IPS-18a (cell line): ENCODE measurements around the gene DHDDS.
"Not testable (repeated sequence)": the region's sequence is repeated elsewhere in the genome, so short reads cannot be mapped to it uniquely, and the experiment has no call there.

ENCODE experiments used
- H3K27ac ChIP-seq: one replicate; pipeline ENCODE4 v1.5.1; 2013; ENCODE audit warnings: low read length
- H3K27me3 ChIP-seq: one replicate; pipeline ENCODE4 v1.6.1; 2013; ENCODE audit warnings: mild to moderate bottlenecking, low read length; ENCODE audit not compliant: control insufficient read depth, insufficient read depth
- H3K36me3 ChIP-seq: one replicate; pipeline ENCODE4 v1.6.1; 2013; ENCODE audit warnings: low read depth, low read length; ENCODE audit not compliant: control insufficient read depth
- H3K4me1 ChIP-seq: one replicate; pipeline ENCODE4 v1.6.1; 2013; ENCODE audit warnings: low read depth, low read length; ENCODE audit not compliant: control insufficient read depth
- H3K4me3 ChIP-seq: one replicate; pipeline ENCODE4 v1.5.1; 2013; ENCODE audit warnings: low read length
- H3K9ac ChIP-seq: one replicate; pipeline ENCODE4 v1.6.1; 2013; ENCODE audit warnings: mild to moderate bottlenecking, low read length, moderate library complexity
- H3K9me3 ChIP-seq: one replicate; pipeline ENCODE4 v1.6.1; 2013; ENCODE audit warnings: low read depth, low read length; ENCODE audit not compliant: control insufficient read depth

Gene DHDDS

GRCh38 chr1:26478988-26479387 lies 46.9 kb downstream of the DHDDS start:
- peaks cover 37% of the 10 kb centered on the region for H3K36me3 ChIP-seq
- no peak overlapping the region for H3K4me3 ChIP-seq
- H3K27ac ChIP-seq, result no peak overlapping the region
- no peaks in the 10 kb centered on the region for H3K4me1 ChIP-seq
- no peaks in the 10 kb centered on the region for H3K27me3 ChIP-seq
- no peak overlapping the region for H3K9ac ChIP-seq
- no peaks in the 10 kb centered on the region for H3K9me3 ChIP-seq

GRCh38 chr1:26482921-26483320 lies 50.8 kb downstream of the DHDDS start:
- Histone ChIP-seq H3K4me1 (no peaks in the 10 kb centered on the region), H3K9me3 (no peaks in the 10 kb centered on the region), H3K27me3 (no peaks in the 10 kb centered on the region), H3K4me3 (no peak overlapping the region), H3K36me3 (peaks cover 5% of the 10 kb centered on the region), H3K27ac (no peak overlapping the region), H3K9ac (no peak overlapping the region)

GRCh38 chr1:26483980-26484379 lies 51.9 kb downstream of the DHDDS start:
- Histone ChIP-seq H3K27me3 (no peaks in the 10 kb centered on the region), H3K4me3 (no peak overlapping the region), H3K9ac (no peak overlapping the region), H3K36me3 (peaks cover 2% of the 10 kb centered on the region), H3K9me3 (no peaks in the 10 kb centered on the region), H3K27ac (no peak overlapping the region), H3K4me1 (no peaks in the 10 kb centered on the region)

DNA sequence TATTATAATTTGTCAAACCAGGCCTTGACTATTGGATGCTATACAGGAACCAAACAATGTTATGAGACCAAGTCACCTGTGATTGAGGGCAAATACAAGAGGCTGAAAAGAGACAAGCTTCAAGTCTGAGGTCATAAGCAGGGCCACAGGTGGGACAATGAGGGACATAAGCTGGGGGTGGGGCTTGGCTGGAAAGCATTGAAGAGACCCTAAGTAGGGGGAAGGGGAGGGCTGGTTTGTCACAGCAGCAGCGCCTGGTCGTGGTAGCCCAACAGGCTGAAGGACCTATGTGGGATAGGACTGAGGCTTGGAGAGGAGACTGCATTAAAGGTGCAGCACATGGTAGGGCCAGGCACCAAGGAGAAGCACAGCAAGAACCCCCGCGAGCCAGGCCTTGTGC lies 58.0 kb downstream of the DHDDS start:
- no peaks in the 10 kb centered on the region for H3K9me3 ChIP-seq
- no peaks in the 10 kb centered on the region for H3K36me3 ChIP-seq
- no peaks in the 10 kb centered on the region for H3K4me1 ChIP-seq
- H3K27ac ChIP-seq, result no peak overlapping the region
- H3K27me3 ChIP-seq, result no peaks in the 10 kb centered on the region
- no peak overlapping the region for H3K9ac ChIP-seq
- H3K4me3 ChIP-seq, result no peak overlapping the region

DNA sequence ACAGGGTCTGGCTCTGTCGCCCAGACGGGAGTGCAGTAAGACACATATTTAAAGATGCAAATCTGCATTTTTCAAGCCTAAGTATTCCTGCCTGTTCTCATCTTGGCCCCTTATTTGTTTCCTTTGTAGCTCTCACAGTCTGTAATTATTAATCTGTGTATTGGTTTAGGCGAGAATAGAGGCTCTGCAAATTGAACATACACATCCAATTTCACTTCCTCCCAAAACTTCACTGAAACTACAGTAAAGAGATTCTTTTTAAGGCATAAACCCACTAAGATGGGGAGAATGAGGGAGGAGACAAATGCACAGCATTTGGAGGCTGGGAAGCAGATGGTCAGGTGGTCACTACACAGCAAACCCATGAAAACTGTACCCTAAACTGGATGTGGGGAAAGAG lies 61.1 kb downstream of the DHDDS start:
- H3K9me3 ChIP-seq, result no peaks in the 10 kb centered on the region
- no peak overlapping the region for H3K27ac ChIP-seq
- H3K4me3 ChIP-seq, result no peak overlapping the region
- H3K36me3 ChIP-seq, result no peaks in the 10 kb centered on the region
- H3K27me3 ChIP-seq, result no peaks in the 10 kb centered on the region
- no peaks in the 10 kb centered on the region for H3K4me1 ChIP-seq
- H3K9ac ChIP-seq, result no peak overlapping the region

DNA sequence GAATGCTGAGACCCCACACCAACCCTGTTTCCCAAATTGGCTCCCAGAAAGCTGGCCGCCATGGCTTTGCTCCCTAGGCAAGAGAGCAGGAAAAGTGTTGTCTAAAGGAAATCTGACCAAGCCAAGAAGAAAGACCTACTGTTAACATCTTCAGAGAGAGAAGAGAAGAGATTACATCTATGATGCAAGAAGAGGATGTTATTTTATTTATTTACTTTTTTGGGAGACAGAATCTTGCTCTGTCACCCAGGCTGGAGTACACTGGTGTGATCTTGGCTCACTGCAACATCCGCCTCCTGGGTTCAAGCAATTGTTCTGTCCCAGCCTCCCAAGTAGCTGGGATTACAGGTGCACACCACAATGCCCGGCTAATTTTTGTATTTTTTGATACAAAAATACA lies 61.8 kb downstream of the DHDDS start:
- Histone ChIP-seq H3K9ac (no peak overlapping the region), H3K4me1 (no peaks in the 10 kb centered on the region), H3K36me3 (no peaks in the 10 kb centered on the region), H3K9me3 (no peaks in the 10 kb centered on the region), H3K27me3 (no peaks in the 10 kb centered on the region), H3K4me3 (no peak overlapping the region), H3K27ac (no peak overlapping the region)

GRCh38 chr1:26496861-26497260 lies 64.7 kb downstream of the DHDDS start:
- no peaks in the 10 kb centered on the region for H3K36me3 ChIP-seq
- H3K4me3 ChIP-seq, result no peak overlapping the region
- no peaks in the 10 kb centered on the region for H3K9me3 ChIP-seq
- H3K4me1 ChIP-seq, result no peaks in the 10 kb centered on the region
- H3K27ac ChIP-seq, result no peak overlapping the region
- H3K9ac ChIP-seq, result no peak overlapping the region
- H3K27me3 ChIP-seq, result no peaks in the 10 kb centered on the region

DNA sequence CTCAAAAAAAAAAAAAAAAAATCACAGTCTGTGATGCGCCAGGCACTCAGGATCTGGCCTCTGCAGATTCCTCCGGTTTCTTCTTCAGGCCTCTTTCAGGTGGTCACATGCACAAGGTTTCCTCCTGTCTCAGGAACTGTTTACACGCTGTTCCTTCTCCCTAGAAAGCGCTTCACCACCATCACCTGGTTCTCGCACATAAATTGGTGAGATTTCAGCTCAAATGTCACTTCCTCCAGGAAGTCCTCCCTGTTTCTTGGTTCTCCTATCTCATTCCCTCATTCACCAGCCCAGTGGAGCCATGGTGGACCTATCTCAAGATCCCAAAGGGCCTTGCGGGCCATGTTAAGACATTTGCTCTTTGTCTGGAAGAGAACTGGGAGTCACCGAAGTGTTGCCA lies 66.8 kb downstream of the DHDDS start:
- no peak overlapping the region for H3K9ac ChIP-seq
- H3K9me3 ChIP-seq, result no peaks in the 10 kb centered on the region
- H3K4me3 ChIP-seq, result no peak overlapping the region
- H3K36me3 ChIP-seq, result no peaks in the 10 kb centered on the region
- no peaks in the 10 kb centered on the region for H3K4me1 ChIP-seq
- no peak overlapping the region for H3K27ac ChIP-seq
- no peaks in the 10 kb centered on the region for H3K27me3 ChIP-seq

DNA sequence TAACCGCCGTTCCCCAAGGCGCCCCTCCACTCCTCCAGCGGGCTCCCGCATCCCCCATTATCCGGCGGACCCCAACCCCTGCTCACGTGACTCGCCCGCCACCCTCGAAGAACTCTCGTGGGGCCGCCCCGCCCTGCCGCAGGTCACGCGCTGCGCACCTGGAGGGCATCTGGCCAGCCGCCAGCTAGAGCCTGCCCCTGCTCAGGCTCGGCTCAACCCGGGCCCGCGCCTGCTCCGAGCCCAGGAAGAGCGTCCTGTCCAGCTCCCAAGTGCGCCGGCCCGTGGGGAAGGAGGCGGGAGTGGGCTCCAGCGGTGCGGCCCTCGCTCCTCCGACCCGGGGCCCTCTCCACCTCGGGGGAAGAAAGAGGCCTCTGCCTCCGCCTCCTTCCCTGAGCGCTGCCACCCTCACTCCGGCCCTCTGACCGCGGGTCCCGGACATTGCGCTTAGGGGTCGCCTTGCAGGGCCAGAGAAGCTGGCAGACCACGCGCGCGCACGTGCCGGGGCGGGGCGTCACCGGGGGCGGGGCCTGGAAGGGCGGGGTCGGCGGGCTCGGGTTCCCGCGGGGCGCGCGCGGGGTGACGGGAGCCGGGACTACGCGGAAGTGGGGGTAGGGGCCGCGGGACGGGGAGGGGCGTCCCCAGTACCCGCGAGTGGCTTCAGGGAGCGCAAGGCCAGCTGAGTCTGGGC lies 68.5 kb downstream of the DHDDS start:
- Histone ChIP-seq H3K36me3 (no peaks in the 10 kb centered on the region), H3K4me3 (peak overlapping the region; percentile 72), H3K27me3 (no peaks in the 10 kb centered on the region), H3K27ac (no peak overlapping the region), H3K4me1 (no peaks in the 10 kb centered on the region), H3K9ac (peak overlapping the region; percentile 63), H3K9me3 (no peaks in the 10 kb centered on the region)

DNA sequence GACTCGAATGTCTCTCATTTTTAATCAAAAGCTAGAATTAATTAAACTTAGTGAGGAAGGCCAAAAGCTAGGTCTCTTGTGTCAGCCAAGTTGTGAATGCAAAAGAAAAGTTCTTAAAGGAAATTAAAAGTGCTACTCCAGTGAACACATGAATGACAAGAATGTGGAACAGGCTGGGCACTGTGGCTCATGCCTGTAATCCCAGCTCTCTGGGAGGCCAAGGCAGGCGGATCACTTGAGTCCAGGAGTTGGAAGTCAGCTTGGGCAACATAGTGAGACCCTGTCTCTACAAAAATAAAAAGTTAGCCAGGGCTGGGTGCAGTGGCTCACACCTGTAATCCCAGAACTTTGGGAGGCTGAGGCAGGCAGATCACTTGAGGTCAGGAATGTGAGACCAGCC lies 78.6 kb downstream of the DHDDS start:
- not testable (repeated sequence) for H3K4me1 ChIP-seq, H3K27ac ChIP-seq, H3K9me3 ChIP-seq, H3K27me3 ChIP-seq, H3K4me3 ChIP-seq, H3K9ac ChIP-seq, H3K36me3 ChIP-seq

DNA sequence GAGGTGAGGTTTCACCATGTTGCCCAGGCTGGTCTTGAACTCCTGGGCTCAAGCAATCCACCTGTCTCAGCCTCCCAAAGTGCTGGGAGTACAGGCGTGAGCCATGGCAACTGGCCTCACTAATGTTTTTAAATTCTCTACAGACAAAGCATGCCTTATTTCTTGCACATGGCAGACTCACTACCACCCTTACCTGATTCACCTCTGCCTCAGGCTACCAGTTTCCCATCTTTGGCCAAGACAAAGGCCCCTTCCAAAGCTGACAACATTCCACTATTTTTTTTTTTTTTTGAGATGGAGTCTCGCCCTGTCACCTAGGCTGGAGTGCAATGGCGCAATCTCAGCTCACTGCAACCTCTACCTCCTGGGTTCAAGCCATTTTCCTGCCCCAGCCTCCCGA lies 83.7 kb downstream of the DHDDS start:
- H3K4me3 ChIP-seq, H3K27ac ChIP-seq, H3K36me3 ChIP-seq, H3K27me3 ChIP-seq, H3K9ac ChIP-seq, H3K9me3 ChIP-seq, H3K4me1 ChIP-seq: not testable (repeated sequence)

DNA sequence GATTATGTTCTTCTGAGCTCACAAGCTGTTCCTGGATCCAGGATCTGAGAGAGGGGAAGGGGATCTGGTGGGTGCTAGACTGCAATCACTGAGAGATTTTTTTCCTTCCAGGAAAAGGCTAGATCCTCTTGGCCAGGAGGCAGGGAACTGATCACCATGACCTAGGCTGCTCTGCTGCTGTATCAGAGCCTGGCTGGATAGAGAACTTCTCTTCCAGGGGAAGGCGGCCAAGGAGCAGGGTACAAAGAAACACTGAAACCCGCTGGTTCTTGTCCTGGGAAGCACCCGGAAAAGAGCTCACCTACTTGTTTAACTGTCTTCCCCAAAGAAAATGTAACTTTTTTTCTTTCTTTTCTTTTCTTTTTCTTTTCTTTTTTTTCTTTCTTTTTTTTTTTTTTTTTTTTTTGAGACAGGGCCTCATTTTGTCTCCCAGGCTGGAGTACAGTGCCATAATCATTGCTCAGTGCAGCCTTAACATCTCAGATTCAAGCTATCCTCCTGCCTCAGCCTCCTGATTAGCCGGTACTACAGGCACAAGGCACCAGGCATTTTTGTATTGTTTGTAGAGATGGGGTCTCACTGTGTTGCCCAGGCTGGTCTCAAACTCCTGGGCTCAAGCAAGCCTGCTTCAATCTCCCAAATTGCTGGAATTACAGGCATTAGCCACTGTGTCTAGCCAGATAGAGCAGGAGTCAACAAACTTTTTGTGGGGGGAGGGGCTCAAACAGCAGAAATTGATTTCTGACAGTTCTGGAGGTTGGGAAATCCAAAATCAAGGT lies 85.1 kb downstream of the DHDDS start:
- Histone ChIP-seq H3K9ac (no peak overlapping the region), H3K27ac (no peak overlapping the region), H3K4me1 (no peaks in the 10 kb centered on the region), H3K4me3 (no peak overlapping the region), H3K36me3 (no peaks in the 10 kb centered on the region), H3K27me3 (no peaks in the 10 kb centered on the region), H3K9me3 (no peaks in the 10 kb centered on the region)
